ENCODE measurements around the gene INSYN1. TPM values are rescaled to one million over a fixed set of nuclear protein-coding genes. Genes with fewer than 3 reads are reported as not detected.

Gene INSYN1
- total RNA-seq, 4 donors from 2014 or later, result 0.77 to 13.5 (median 6.9) TPM

DNA sequence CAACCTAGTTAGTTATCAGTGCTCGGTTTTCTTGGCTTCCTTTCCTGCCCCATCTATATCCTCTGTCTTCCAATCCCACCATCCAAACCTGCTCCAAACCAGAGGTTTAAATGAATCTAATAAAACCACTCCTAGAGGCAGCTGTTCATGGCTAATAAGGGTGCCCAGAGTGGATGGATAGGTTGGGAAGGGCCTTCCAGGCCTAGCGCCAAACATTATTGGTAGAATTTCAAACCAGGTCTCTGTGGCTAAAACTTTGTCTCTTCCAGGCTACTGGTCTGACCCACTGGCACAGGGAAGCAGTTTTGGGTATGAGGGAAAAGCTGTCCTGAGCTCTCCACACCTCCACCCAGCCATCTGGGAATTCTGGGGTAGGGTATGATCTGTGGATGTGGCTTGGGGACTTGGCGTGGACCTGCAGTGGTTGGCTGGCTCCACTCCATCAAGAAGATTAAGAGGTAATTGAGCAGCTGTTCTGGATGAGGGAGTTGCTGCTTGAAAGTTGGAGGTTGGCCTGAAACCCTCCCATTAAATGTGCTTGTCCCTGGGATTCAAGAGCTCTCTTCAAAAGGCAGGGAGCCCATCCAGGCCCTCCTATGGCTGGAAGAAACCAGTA is 29.3 kb upstream of the INSYN1 start:
- Histone ChIP-seq H3K27ac (no peak overlapping the region), H3K9me3 (no peaks in the 10 kb centered on the region), H3K4me1 (no peaks in the 10 kb centered on the region), H3K36me3 (no peaks in the 10 kb centered on the region), H3K4me3 (no peak overlapping the region), H3K27me3 (no peaks in the 10 kb centered on the region)
- no peak for DNase-seq
- intact Hi-C loops (cut with DNase I; ENCODE audit: low total_unique reads), result no loop called here
- TF ChIP-seq POLR2A (IDR thresholded peaks at IDR 0.05) (no peak), CTCF (IDR thresholded peaks at IDR 0.05) (no peak)

DNA sequence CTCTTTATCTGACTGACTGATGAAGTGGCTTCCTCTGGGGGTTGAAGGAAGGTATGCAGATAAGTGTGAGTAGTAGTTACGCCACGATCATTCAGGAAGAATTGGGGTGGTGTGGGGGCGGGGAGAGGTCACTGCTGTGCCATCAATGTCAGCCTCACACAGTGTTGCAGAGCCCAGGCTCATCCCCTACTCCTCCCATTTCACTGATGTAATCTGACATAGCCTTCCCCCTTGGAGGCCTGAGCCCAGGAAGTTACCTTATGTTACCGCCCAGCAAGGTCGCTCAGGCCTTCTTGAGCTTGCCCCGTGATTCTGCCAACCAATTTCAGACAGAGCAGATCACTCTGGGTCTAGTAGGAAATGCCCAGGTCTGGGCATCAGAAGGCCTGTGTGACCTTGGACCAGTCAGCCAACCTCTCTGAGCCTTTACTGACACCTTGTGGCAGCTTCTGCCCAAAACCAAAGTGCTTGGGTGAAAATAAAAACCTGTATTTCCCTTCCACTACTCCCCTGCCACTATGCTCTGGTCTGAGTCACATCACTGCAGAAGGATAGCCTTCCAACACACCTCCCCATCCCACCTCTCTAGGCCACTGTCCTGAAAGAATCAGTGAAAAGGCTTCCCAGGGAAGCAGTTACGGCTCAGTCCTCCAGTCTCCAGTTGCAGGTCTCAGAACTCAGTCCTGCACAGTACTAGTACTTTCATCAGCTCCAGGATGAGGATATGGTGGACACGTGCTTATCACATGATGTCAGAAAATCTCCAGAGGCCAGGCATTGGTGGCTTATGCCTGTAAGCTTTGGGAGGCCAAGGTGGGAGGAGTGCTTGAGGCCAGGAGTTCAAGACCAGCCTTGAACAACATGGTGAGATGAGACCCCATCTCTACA is 28.1 kb upstream of the INSYN1 start:
- Histone ChIP-seq H3K9me3 (no peaks in the 10 kb centered on the region), H3K36me3 (no peaks in the 10 kb centered on the region), H3K4me1 (no peaks in the 10 kb centered on the region), H3K27me3 (no peaks in the 10 kb centered on the region), H3K4me3 (no peak overlapping the region), H3K27ac (no peak overlapping the region)
- DNase-seq, result no peak
- intact Hi-C loops (cut with DNase I; ENCODE audit: low total_unique reads), result no loop called here
- TF ChIP-seq POLR2A (IDR thresholded peaks at IDR 0.05) (no peak), CTCF (IDR thresholded peaks at IDR 0.05) (no peak)

DNA sequence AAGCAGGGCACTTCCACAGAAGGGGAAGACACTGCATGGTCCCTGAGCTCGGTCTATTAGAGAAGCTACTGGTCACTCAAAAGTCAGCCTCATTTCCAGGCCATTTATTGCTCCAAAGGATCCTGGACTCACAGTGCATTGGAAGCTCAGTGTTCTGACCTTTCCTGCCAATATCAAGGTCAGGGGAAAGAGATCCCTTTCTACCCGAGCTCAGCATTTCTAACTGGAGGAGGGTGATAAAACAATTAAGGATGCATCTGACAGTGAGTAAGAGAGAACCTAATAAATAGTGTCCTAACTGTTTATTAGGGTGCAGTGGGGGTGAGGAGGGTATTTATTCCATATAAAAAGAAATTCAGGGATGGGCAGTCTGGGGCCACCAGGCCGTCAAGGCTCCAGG is 26.8 kb upstream of the INSYN1 start:
- intact Hi-C loops (cut with DNase I; ENCODE audit: low total_unique reads), result no loop called here
- no peak overlapping the region for H3K4me3 ChIP-seq
- no peak for DNase-seq
- TF ChIP-seq POLR2A (IDR thresholded peaks at IDR 0.05) (no peak), CTCF (IDR thresholded peaks at IDR 0.05) (no peak)
- H3K36me3 ChIP-seq, result no peaks in the 10 kb centered on the region
- no peaks in the 10 kb centered on the region for H3K4me1 ChIP-seq
- no peaks in the 10 kb centered on the region for H3K9me3 ChIP-seq
- H3K27me3 ChIP-seq, result no peaks in the 10 kb centered on the region
- no peak overlapping the region for H3K27ac ChIP-seq

- no peak for DNase-seq
Observed at GRCh38 chr15:73777741-73778140, 24.6 kb upstream of the INSYN1 start.

More at GRCh38 chr15:73777741-73778140, 24.6 kb upstream of the INSYN1 start:
- H3K4me1 ChIP-seq, result no peaks in the 10 kb centered on the region
- no peak overlapping the region for H3K4me3 ChIP-seq
- H3K27ac ChIP-seq, result no peak overlapping the region
- no peaks in the 10 kb centered on the region for H3K36me3 ChIP-seq
- no peaks in the 10 kb centered on the region for H3K9me3 ChIP-seq
- TF ChIP-seq CTCF (IDR thresholded peaks at IDR 0.05) (no peak), POLR2A (IDR thresholded peaks at IDR 0.05) (no peak)
- H3K27me3 ChIP-seq, result no peaks in the 10 kb centered on the region
- intact Hi-C loops (cut with DNase I; ENCODE audit: low total_unique reads), result no loop called here

Data from uterus (tissue), 4 donors.